ENCODE results near the gene CKS1B. TPM values are rescaled to one million over a fixed set of nuclear protein-coding genes. Genes with fewer than 3 reads are reported as not detected.

The CKS1B gene
- total and polyA plus RNA-seq, 2 donors (not counting 1 experiment from before 2014, with no cell fraction given) = 16.8 to 33.0 TPM

- peaks cover 11% of the 10 kb centered on the region for H3K4me1 Mint-ChIP-seq
- intact Hi-C loops (cut with micrococcal nuclease) = loop anchor here (1.0 to 2.0 kb wide), 6 partner anchors 8 to 68 kb away; partner anchors contain the start of genes ADAM15, PYGO2 and ZBTB7B
- H3K27ac Mint-ChIP-seq = peak within 1 kb of the TSS; percentile 50
- peak; percentile 98 for DNase-seq
- ChIA-PET POLR2A (interaction anchor here (0.5 to 1.7 kb wide), 7 partner anchors 9 to 375 kb away, joined by 3 to 14 read pairs (median 5); partner anchors contain the start of gene PMVK), CTCF (interaction anchor here (0.8 to 9.8 kb wide), 11 partner anchors 9 to 190 kb away, joined by 3 to 72 read pairs (median 8); partner anchors contain the start of genes CKS1B, KRTCAP2, PBXIP1 and PYGO2)
- no peak within 1 kb of the TSS for H3K4me3 Mint-ChIP-seq
- H3K9ac ChIP-seq (ENCODE audit: low read length) = peak within 1 kb of the TSS; percentile 87
- H3K4me2 ChIP-seq (replicated peaks; ENCODE audit: low read depth, low read length, poor library complexity, severe bottlenecking) = peak within 1 kb of the TSS; percentile 87
- peaks cover 5 to 16% of the 10 kb centered on the region in 2 experiments for H3K36me3 ChIP-seq (replicated peaks in 1 of 2; ENCODE audit: control extremely low read depth in 1 of 2, control insufficient read depth in 1 of 2, extremely low read depth in 1 of 2, insufficient read depth in 2 of 2, low read length in 1 of 2)
- peak; percentile 99 for ATAC-seq (ENCODE audit: low read depth)
- H3K27ac ChIP-seq (ENCODE audit: low read length in 2 of 2) = peak within 1 kb of the TSS; percentile 30 to 84
- H3K9me3 Mint-ChIP-seq (ENCODE audit: insufficient read depth) = no peaks in the 10 kb centered on the region
- H2AFZ ChIP-seq (ENCODE audit: insufficient read depth, low read depth, low read length, poor library complexity, severe bottlenecking) = peak within 1 kb of the TSS; percentile 91
- peaks cover 13 to 19% of the 10 kb centered on the region in 2 donors for H3K4me1 ChIP-seq (ENCODE audit: control insufficient read depth in 2 of 2, insufficient read depth in 2 of 2, low read length in 2 of 2)
- 0% methylated on average over 26 of the region's 26 CpGs for WGBS (ENCODE audit: insufficient coverage)
- H3K27me3 Mint-ChIP-seq = no peaks in the 10 kb centered on the region
- TF ChIP-seq EZH2 (IDR thresholded peaks at IDR 0.05; ENCODE audit: borderline replicate concordance, insufficient read depth, low read depth, low read length, poor library complexity, severe bottlenecking) = no peak
- TF ChIP-seq, protein P1, sequence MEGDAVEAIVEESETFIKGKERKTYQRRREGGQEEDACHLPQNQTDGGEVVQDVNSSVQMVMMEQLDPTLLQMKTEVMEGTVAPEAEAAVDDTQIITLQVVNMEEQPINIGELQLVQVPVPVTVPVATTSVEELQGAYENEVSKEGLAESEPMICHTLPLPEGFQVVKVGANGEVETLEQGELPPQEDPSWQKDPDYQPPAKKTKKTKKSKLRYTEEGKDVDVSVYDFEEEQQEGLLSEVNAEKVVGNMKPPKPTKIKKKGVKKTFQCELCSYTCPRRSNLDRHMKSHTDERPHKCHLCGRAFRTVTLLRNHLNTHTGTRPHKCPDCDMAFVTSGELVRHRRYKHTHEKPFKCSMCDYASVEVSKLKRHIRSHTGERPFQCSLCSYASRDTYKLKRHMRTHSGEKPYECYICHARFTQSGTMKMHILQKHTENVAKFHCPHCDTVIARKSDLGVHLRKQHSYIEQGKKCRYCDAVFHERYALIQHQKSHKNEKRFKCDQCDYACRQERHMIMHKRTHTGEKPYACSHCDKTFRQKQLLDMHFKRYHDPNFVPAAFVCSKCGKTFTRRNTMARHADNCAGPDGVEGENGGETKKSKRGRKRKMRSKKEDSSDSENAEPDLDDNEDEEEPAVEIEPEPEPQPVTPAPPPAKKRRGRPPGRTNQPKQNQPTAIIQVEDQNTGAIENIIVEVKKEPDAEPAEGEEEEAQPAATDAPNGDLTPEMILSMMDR (IDR thresholded peaks at IDR 0.05) = no peak
- H3K79me2 ChIP-seq (ENCODE audit: control insufficient read depth, insufficient read depth, low read length) = peaks cover 64% of the 10 kb centered on the region
- no peaks in the 10 kb centered on the region for H3K9me3 ChIP-seq (ENCODE audit: control extremely low read depth in 1 of 3, control insufficient read depth in 2 of 3, insufficient read depth in 1 of 3, low read length in 2 of 3)
- peak within 1 kb of the TSS; percentile 58 to 93 (median 85) for H3K4me3 ChIP-seq (ENCODE audit: control extremely low read depth in 1 of 5, extremely low read depth in 1 of 5, insufficient read depth in 1 of 5, low read depth in 2 of 5, low read length in 4 of 5)
- no peaks in the 10 kb centered on the region for H3K27me3 ChIP-seq (replicated peaks in 1 of 4; ENCODE audit: control extremely low read depth in 1 of 4, control insufficient read depth in 3 of 4, insufficient read depth in 4 of 4, low read length in 3 of 4)
- peaks cover 17% of the 10 kb centered on the region for H4K20me1 ChIP-seq (ENCODE audit: control insufficient read depth, insufficient read depth, low read length, poor library complexity, severe bottlenecking)
Measured at GRCh38 chr1:154982897-154983648, 8.6 kb downstream of the CKS1B start, which contains the start of gene FLAD1. Gene FLAD1, plus strand, starts transcription at chr1:154983344. Its CDS starts 351 bp downstream, at chr1:154983695.

Data from B cell (primary cell).